Measurements from ENCODE around the gene SLIT3.
"Not testable (repeated sequence)": the region's sequence is repeated elsewhere in the genome, so short reads cannot be mapped to it uniquely, and the experiment has no call there.

The SLIT3 gene

GRCh38 chr5:168765551-168766425, 535.2 kb downstream of the SLIT3 start:
- DNase-seq (ENCODE audit: low spot score) = no peak

DNA sequence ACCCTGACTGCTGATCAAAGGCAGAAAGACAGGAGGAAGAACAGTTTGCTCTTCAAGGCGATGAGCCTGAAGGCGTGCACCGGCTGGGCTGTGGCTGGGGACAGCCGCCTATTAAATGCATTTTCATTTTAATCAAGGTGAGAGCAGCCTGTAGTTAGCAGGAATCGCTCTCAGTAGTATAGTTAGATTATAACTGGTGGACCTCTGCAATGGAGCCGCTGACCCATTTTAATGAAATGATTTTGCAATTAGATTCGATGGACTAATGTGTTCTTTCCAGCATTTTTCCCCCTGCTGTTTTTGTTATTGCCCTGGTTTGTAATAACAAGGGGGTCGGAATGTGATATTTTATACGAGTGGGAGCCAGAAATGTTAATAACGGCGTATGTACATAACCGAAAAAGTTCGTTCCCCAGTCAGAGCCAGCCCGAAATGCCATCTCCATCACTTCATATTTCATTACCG, 535.8 kb downstream of the SLIT3 start:
- DNase-seq (ENCODE audit: low spot score) = no peak

DNA sequence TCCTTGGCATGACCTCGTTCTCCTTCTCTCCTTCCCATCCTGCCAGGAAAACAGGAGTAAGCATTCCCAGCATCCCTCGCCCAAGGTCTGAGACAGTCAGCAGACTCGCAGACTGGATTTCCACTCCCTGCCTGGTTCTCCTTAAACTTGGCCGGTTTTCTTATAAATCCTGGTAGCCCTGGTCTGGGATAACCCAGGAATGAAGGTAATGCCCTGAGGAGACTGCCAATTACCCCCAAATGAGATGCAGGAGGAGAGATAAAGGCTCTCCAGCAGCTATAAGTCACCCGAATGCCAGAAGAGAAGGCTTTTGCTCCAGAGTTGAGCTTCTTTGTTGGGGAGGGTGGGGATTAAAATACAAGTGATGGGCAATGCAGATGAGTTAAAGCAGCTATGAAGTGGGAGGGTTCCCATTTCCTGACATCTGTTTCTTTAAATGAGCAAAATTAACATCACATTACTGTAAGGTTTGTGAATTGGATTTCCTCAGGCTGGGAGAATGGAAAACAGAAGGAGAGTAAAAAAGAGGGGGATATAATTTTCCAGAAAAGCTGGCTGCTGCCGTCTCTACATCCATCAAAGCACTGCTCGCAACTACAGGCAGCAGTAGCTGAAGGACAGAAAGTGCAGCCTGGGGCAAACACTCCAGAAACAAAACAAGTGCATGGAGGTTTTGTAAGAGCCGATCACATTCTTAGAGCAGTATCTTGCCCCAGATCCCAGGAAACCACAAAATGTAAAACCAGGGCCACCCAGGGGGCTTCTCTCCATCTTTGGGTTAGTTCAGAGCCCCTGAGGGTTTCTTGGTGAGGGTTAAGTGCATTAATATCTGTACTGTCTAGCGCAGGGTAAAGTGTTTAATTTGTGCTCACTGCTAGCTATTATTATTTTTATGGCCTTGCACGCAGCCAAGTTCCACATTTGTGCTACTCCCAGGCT, 544.2 kb downstream of the SLIT3 start:
- no peak for DNase-seq (ENCODE audit: low spot score)

DNA sequence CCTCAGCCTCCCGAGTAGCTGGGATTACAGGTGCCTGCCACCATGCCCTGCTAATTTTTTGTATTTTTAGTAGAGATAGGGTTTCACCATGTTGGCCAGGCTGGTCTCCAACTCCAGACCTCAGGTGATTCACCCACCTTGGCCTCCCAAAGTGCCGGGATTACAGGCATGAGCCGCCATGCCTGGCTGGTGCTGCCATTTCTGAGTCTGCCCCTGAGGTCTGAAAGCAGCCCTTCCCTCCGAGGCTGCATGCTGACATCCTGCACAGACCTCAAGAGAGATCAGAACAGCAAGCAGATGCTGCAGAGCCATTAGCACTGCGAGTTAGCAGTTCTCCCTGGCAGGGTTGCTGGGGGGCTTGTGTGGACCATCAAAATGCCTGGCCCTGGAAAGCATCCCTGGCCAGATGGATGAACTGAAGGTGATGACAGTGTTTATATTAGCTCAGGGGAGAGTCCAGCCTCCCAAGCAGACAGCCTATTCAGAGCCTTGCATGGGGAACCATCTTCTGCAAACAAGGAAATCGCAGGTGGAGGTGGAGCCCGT, 545.3 kb downstream of the SLIT3 start:
- DNase-seq (ENCODE audit: low spot score) = no peak

DNA sequence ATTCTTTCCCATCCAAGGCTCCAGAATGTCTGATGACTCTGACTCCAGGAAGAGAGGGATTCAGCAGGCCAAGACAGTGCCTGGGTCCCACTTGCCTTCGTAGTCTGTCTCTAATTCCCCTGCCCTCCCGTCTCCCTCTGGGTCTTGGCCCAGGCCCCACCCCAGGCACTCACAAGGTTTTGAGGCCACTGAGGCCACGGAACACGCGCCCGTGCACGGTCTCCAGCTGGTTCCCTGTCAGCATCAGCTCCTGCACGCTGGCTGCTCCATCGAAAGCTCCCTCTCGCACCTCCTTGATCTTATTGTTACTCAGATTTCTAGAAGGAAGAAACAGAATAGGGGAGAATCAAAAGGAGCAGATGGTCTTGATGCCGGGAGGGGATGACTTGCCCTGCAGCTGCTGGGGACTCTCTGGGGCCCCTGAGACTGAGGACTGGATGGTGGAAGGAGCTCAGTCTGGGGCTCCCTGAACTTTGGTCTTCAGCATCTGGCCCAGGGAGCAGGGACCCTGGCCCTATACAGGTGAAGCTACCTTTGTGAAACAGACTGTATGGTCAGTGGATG, 547.2 kb downstream of the SLIT3 start:
- no peak for DNase-seq (ENCODE audit: low spot score)

DNA sequence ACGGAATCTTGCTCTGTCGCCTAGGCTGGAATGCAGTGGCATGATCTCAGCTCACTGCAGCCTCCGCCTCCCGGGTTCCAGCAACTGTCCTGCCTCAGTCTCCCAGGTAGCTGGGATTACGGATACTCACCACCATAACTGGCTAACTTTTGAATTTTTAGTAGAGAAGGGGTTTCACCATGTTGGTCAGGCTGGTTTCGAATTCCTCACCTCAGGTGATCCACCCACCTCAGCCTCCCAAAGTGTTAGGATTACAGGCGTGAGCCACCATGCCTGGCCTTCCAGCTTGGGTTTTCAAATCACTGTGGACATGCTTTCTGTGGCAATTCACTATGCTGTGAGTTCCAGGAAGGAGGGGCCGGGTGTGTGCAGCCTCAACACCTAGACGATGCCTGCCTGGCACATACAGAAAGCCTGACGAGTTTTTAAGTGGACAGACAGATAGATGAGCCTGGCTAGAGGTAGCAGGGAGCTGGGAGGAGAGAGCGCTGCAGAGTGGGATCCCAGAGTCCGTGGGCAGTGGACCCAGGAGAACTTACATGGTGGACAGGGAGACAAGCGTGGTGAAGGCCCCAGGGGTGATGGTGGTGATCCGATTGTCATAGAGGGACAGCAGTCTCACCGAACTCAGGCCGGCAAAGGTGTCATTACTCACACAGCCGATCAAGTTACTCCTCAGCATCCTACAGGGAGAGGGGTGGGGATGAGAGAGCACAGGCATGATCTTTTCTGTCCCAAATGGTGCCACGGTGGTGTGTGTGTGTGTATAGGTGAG, 548.3 kb downstream of the SLIT3 start:
- no peak for DNase-seq (ENCODE audit: low spot score)

DNA sequence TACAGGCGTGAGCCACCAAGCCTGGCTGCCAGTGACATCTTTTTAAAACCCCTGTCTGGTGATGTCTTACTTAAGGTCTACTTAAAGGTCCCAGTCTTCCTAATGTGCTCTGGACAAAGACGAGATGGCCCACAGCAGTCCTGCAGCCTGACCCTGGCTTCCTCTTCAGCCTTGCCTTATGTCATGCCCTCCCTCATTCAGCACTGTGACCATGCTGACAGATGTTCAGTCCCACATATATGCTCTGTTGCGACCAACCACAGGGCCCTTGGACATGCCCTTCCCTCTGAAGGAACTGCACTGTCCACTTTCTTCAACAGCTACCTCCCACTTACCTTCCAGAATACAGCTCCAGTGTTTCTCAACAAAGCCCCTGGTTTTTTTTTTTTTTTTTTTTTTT, 548.9 kb downstream of the SLIT3 start:
- DNase-seq (ENCODE audit: low spot score) = no peak

GRCh38 chr5:168750926-168751325, 550.0 kb downstream of the SLIT3 start:
- DNase-seq (ENCODE audit: low spot score) = no peak

- no peak for DNase-seq (ENCODE audit: low spot score)
Measured at GRCh38 chr5:168749391-168750100, 551.4 kb downstream of the SLIT3 start.

DNA sequence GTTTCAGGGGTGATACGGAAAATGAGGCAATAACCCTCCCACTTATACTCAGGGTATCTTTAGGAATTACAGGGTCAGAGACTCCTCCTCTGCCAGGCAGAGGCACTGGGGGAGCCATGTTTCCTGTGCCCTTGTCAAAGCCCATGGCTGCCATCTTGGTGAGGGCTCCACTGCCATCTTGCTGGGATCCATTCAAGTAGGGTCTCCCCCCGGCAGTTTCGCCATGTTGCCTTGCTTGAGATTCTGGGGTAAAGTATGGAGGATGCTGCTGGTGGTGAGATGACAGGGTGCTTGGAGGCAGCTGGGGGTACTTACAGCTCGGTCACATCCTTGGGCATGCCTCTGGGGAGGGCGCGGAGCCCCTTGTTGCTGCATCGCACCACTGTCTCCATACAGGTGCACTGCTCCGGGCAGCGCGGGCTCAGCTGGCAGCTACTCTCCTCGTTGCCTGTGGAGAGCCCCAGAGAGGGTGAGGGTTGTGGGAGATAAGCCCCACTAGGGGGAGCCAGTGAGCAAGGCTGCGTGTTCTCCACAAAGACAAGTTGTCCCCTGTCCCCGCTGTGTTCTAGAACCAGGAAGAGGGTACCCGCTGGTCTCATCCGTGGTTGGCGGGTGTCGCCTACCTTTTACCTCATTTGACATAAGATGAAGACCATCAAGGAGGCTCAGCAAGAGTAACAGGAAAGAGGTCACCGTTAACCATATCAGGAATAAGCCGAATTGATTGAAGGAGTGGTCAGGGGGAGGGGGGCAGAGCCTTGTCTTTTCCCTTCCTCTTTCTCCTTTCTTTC, 552.8 kb downstream of the SLIT3 start:
- DNase-seq (ENCODE audit: low spot score) = peak; percentile 44

DNA sequence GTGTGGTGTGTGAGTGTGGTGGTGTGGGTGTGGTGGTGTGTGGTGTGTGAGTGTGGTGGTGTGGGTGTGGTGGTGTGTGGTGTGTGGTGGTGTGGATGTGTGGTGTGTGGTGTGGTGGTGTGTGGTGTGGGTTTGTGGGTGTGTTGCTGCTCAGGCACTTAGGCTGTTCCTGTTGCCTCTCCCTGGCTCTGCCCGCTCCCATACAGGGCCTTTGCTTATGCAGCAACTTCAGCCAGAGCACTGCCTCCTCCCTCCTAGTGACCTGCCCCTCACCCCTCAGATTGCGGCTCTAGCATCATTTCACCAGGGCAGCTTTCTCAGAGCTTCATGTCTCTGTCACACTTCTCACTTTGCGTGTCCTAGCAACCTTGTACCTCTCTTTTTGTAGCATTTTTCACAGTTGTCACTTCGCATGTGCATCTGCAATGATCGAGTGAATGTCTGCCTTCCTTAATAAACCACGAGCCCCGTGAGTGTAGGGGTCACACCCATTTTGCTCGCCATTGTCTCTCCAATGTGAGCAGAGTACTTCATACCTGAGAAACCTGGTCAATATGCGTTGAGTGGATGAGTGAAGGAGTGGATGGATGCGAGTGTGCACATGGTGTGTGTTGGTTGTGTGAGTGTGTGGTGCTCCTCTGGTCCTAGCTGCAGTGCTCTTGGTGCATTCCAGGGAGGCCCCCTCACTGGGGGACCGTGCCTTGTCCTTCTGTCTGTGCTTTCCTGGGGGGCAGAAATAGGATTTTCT, 553.9 kb downstream of the SLIT3 start:
- no peak for DNase-seq (ENCODE audit: low spot score)

DNA sequence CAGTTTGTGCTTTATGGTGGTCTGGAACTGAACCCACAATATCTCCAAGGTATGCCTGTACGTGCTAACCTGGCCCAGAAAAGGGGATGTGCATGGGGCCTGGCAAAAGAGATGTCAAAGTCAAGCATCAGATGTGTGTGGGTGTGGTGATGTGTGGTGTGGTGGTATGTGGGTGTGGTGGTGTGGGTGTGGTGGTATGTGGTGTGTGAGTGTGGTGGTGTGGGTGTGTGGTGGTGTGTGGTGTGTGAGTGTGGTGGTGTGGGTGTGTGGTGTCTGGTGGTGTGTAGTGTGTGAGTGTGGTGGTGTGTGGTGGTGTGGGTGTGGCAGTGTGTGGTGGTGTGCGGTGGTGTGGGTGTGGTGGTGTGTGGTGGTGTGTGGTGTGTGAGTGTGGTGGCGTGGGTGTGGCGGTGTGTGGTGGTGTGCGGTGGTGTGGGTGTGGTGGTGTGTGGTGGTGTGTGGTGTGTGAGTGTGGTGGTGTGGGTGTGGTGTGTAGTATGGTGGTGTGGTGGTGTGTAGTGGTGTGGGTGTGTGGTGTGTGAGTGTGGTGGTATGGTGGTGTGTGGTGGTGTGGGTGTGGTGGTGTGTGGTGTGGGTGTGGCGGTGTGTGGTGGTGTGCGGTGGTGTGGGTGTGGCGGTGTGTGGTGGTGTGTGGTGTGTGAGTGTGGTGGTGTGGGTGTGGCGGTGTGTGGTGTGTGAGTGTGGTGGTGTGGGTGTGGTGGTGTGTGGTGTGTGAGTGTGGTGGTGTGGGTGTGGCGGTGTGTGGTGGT, 554.6 kb downstream of the SLIT3 start:
- DNase-seq (ENCODE audit: low spot score) = not testable (repeated sequence)

- DNase-seq (ENCODE audit: low spot score) = no peak
Measured at GRCh38 chr5:168743617-168744016, 557.3 kb downstream of the SLIT3 start.

DNA sequence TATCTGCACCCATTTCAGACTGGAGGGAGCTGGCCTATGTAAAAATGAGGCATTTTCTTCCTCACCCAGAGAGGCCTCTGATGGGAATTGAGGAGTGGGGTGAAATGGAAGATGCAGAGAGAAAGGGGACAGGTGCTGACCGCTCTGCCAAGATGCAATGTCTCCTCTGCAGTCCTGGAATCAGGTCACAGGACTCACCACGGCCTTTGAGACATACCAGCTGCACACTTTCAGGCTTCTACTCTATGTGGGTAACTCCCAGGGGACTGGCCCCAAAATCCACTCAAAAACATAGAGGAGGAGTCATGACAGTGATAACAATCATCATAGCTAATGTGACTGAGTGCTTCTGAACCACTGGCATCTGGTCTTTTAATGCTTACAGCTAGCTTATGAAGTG, 558.6 kb downstream of the SLIT3 start:
- DNase-seq (ENCODE audit: low spot score) = not testable (repeated sequence)

GRCh38 chr5:168740811-168741213, 560.1 kb downstream of the SLIT3 start:
- no peak for DNase-seq (ENCODE audit: low spot score)

- DNase-seq (ENCODE audit: low spot score) = no peak
Measured at GRCh38 chr5:168740092-168740800, 560.7 kb downstream of the SLIT3 start.

GRCh38 chr5:168737066-168737465, 563.9 kb downstream of the SLIT3 start:
- no peak for DNase-seq (ENCODE audit: low spot score)
